Stimulated activated CD4-positive, alpha-beta T cell treated with anti-CD3 and anti-CD28 coated beads, TNF-alpha, amount 100 ng/mL, for 4 hours (primary cell): Measurements from ENCODE around the gene SRBD1.
"Not testable (repeated sequence)": the region's sequence is repeated elsewhere in the genome, so short reads cannot be mapped to it uniquely, and the experiment has no call there.

Experiments
- DNase-seq, 3 experiments: peaks; one replicate each; pipeline ENCODE4 v3.0.0-alpha.2; 2020; ENCODE audit warnings: low read depth in 3 of 3

SRBD1 gene

DNA sequence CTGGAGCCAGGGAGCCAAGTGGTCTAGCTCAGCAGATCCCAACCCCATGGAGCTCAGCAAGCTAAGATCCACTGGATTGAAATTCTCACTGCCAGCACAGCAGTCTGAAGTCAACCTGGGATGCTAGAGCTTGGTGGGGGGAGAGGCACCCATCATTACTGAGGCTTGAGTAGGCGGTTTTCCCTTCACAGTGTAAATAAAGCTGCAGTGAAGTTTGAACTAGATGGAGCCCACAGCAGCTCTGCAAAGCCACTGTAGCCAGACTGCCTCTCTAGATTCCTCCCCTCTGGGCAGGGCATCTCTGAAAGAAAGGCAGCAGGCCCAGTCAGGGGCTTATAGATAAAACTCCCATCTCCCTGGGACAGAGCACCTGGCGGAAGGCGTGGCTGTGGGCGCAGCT is 185.0 kb downstream of the SRBD1 start:
- not testable (repeated sequence) for DNase-seq

DNA sequence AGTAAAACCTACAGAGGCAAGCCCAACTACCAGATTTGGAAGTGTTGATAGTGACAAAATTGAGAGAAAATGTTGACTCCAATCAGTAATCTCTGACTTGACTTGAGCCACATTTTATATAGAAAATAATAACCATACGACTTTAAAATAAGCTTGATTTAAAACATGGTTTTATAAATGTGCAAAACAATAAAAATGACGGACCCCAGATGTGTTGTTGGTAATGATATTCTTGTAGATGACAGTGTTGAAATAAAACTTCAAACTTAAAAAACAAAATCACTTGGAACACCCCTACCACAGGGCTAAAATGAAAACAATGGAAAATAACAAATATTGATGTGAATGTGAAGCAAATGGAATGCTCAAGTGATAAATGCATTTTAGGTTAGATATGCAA is 188.1 kb downstream of the SRBD1 start:
- DNase-seq, result no peak

DNA sequence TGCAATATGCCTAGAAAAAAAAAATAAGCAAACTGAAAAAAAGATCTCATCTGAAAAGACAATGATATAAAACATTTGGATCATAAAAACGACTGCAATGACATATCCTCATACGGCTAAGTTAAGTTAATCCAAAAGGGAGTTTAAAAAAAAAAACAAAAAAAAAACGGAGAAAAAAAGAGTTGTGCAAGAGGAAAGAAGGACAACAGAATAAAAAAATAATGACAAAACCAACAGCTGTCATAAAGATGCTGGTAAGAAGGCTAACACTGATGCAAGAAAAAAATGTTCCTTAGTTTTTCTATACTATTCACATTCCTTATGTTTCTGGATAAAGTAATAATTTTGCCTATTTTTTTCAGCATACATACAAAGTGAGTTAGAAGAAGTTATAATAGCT is 192.5 kb downstream of the SRBD1 start:
- no peak for DNase-seq

DNA sequence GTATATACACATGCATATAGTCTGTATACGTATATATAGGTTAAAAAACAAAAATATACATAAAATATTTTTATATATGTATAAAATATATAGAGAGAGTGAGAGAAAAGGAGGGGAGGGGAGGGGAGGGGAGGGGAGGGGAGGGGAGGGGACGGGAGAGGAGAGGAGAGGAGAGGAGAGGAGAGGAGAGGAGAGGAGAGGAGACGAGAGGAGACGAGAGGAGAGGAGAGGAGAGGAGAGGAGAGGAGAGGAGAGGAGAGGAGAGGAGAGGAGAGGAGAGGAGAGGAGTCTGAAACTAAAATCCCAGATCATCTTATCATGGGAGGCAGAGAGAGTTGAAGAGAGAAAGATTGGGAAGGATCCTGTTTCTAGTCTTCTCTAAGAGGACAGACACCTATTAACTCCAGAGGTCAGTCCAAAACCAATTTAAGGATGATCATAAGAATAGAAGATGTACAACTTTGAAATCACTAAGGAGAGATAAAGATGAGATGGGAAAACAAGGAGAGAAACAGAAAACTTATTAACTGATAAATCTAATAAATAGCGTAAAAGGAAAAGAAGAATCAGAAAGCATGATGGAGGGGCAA is 195.4 kb downstream of the SRBD1 start:
- no peak for DNase-seq

DNA sequence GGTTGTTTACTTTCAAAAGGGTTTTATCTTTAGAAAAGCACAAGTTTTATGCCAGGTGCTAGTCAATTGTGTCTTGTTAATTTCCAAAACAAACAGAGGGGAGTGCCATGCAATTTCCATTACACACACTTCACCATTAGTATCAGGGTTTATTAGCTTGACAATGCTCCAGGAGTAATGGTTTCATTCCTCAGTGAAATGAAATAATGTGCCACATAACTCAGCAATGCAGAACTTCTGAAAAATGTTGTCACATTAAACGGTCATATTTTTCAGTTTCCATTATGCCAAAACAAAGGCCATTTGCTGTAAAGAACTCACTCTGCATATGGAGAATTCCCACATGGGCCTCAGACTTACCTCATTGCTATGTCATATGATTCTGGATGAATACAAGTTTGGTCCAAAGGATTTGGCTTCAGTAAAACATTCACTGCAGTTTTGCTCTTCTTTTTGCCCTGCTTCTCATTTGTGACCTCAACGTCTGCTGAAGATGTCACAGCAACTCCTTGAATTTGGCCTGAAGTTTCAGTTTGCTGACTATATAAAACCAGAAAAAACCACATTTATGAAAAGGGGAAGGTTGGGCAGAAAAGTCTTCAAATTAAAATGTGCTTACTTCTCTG is 198.2 kb downstream of the SRBD1 start:
- DNase-seq, result no peak

DNA sequence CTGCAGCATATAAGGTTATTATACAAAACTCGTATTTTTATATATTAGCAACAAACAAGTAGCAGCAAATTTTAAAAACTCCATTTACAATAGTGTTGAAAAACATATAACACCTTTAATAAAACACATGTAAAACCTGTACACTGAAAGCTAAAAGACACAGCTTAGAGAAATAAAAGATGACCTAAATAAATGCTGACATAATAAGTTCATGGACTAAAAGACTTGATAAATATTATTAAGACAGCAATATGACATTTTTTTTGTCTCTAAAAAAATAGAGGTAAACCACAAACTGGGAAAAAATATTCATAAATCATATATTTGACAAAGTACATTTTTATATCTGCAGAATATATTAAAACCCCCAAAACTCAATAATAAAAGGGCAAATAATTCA is 201.4 kb downstream of the SRBD1 start:
- no peak for DNase-seq

DNA sequence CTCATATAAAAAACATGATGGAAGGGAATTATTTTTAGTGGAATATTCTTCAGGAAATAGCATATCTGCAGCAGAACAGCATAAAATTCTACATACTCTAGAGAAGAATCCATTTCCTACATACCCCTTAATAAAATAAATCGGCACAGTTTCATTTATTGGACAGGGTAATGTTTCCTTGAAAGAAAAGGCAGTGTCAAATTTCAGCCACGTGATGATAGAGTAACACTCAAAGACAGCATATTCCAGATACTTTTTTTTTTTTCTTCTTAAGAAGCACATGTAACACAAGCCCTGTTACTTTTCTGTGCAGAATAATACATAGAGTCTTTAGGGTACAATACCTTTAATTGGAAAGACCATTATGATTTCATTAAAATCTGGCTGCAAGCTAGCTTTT is 204.4 kb downstream of the SRBD1 start:
- DNase-seq, result no peak

DNA sequence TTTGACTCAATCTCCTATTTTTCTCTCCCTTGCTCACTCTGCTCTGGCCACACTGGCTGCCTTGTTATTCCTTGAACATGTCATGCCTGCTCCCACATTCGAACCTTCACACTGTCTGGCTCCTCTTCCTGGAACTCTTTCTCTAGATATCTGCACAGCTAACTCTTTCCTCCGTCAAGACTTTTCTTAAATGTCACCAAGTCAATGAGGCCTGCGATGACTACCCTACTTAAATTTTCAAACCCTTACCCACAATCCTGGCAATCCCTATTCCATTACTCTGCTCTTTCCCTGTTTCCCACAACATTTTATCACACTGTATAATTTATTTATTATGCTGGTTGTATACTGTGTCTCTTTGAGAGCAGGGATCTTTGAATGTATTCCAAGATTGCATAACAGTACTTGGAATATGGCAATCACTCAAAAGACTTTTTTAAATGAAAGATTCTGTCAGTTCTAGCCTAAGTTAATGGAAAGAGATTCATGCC is 206.2 kb downstream of the SRBD1 start:
- no peak for DNase-seq

DNA sequence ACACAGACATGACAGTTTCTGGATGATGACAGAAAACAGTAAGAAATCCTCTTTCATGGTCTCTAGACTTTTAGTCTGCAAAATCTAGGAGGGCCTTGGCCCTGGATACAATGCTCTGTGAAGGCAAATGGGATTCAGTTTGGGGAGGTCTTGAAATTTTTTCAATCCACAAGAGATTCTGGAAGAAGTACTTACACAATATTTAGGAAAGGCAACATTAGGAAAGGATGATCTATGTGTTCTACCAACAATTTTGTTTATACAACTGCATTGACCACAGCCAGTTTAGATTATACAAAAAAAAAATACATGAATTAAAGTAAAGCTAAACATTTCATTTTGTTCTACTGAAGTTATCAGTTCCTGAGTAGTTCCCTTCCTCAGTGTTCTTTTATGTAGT is 208.0 kb downstream of the SRBD1 start:
- no peak for DNase-seq

DNA sequence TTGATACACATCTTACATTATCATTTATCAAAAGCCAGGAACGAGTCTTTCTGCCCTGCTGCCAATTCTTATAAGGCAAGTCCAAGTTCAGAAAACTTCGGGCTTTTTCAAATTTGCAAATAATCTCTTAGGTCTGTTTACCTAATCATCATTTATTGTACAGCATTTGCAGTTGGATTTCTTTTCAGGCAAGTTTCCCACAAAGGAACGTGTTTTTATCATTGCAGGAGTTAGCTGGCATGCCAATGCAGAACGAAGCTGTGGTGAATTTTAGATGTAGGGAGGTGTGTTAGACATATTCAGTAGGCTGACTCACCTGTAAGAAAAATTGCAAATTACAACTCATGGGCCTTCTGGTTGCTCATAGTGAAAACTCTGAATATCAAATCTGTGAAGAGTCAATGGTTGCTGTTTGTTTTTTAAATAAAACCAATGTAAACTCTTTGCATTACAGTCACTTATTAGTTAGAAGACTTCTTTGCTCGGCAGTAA is 209.6 kb downstream of the SRBD1 start:
- no peak for DNase-seq

DNA sequence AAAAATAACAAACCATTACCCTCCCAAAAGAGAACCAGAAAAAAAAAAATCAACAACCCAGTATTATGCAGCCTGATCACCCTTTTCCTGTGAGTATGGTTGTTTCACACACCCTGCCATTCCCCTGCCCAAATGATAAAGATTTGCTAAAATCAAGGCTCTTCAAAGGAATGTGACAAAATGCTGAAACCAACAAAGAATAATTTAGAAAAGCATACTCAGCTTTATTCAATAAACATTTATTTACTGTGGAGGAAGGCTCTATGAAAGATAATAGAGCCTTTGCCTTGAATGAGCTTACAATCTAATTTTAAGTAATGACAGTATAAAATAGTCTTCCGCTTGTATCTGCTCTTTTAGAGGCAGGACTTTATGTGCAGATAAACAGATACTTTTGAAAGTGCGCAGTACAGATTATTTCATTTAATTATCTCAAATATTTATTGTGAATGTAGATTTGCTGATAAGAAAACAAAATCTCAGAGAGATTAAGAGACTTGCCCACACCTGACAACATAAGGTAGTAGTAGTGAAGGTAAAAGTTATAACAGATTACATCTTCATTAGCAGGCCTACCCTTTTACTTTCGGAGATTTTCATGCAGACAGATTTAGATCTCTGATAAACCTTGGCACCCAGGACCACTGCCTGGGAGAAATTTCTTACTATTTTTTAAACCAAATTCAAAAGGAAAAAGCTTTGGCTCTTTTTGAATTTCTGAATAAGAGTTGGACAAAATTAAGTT is 211.9 kb downstream of the SRBD1 start:
- DNase-seq, result no peak

DNA sequence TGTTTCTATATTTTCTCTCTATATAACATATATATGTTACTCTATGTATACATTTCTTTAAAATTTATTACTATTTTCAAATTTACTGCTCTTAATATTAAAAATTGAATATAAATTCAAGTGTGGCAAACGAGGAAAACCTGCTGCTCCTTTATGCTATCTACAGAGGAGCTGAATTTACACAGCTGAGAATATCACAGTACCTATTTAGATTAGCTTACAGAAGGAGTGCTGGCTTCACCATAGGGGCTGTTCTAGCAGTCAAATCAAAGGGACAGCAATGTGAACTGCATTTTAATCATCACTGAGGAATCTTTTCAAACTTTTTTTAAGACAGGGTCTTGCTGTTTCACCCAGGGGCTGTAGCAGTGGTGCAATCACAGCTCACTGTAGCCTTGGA is 213.8 kb downstream of the SRBD1 start:
- no peak for DNase-seq

DNA sequence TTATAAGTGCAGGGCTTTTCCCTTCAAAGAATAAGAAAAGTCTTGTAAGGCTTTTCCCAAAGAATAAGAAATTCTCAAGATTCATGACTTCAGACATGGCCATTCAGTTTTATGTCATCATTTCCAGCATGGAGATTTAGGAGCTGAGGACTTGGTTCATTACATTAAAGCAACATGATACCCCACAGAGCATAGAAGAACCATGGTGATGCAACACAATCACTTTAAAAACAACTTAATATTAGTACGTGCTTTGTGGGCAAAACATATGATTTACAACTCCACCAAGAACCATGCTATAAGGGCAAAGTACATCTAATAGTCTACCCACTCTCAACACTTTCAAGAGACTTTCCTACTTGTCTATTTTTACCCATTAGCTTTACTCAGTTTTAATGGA is 214.4 kb downstream of the SRBD1 start:
- DNase-seq, result no peak

DNA sequence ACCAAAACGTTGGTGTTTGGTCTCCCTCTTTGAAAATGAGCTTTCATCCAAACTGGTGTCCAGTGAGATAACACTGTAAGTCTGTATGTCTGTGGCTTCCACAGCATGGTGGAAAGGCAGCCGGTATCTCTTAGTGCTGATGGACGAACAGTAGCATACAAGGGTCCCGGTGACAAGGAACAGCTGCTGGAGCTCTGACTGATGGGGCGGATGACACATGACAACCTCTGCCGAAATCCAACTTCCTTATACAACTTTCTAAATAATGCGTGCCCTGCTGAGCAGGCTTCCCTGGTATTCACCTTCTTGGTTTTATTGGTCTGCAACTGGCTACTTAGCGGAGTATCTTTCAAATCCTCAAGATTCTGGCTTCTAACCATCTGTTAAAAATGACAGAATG is 216.2 kb downstream of the SRBD1 start:
- DNase-seq, result no peak

DNA sequence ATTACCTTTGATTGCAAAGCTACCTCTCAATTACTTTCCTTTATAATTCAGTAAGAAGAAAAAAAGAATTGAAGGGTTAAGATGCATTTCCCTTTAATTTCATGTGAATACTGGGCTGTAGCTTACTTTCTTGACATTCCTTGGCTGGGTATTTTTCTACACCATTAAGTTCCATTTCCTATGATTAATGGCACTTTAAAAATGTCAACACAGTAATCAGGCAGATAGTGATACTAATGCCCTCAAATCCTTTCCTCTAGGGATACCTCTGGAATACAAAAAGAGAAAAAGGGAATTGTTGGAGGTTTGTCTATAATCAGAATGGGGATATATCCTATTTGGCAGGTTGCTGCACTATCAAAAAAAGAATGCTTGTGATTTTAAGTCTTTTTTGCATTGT is 216.9 kb downstream of the SRBD1 start:
- no peak for DNase-seq

DNA sequence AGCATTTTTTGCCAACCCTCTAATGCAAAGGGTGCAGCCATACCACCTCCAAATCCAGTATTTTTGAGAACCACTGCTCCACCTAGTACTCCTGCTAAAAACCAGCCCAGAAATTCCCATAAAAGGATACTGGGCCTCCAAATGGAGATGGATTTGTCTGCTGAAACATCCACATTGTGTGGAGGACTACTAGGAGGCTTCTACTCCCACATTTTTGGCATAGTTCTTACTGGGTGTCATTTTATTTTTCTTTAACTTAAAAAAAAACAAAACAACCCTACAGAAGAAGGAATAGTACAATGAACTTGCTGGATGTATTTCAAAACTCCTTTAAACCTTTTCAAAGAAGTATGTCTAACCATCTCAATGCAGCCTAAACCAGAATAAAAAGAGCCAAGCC is 219.2 kb downstream of the SRBD1 start:
- DNase-seq, result no peak

DNA sequence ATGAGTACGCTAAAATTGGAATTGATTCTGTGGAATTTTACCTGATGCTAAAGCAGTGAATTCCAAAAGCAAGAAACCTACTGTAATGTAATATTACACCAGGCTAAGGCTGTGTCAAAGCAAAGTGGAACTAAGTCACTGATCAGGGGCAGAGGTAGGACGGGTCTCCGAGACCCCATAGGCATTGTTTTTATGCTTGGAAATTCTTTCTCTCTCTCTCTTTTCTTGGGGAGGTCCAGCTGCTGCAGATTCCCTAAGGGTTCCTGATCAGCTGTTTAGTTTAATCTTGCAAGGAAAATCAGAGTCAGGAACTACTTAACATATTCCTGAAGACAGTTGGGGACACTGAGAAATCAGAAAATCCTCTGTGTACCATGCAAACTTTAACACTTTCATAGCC is 220.2 kb downstream of the SRBD1 start:
- no peak for DNase-seq

DNA sequence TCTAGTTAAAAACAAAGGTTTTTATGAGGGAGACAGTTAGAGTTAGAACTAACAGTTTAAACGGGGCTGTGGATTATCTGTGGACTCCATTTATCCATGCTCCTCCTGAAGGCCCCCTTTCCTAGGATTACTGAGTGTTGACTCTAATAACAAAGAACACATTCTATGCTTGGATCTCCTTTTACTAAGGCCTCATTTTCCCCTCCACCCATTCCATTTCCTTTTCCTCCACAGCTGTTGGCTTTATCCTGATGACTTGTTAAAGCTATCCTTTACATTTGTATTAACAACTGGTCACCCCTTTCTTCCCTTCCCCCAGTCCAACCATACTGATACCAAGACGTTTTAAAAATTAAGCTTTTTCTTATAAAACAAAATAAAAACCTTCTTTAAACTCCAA is 220.6 kb downstream of the SRBD1 start:
- no peak for DNase-seq

DNA sequence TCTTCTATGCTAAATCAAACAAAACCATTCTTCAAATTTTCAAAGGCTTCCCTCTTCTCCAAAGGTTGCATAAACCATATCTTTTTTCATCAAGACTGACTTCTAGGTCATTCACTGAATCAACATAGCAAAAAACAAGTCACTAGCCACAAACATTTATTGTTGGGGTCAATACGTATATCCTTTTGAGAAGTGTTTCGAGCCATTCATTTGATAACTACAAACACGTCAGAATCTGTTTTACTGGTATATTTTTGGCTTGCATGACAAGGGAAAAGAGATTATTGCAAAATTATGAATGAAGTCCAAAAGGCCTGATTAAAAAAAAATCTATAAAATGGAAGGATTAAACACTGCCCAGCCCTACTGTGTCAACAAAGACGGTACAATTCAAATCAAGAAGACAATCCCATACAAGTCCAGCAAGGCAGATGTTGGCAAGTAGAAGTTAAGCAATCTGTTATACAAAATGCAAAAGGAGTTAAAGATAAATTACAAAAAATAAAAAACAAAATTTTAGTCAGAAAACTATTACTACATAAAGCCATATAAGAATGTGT is 222.4 kb downstream of the SRBD1 start:
- no peak for DNase-seq

DNA sequence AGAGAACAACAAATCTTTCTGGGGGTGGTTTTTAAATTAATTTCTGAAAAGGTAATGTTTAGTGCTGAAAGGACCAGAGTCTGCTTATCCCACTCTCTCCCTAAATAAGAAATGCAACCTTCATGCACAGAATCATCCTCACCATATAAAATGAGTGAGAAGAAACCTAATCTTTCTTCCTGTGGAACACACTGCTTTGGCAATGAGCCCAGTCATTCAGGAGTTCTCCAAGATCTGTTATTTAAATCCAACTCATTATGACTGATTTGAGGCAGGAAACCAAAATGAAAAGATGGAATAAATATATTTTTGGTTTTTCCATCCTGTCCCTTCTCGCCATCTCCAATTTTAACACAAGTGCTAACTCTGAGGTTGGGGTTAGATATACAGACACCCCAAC is 228.3 kb downstream of the SRBD1 start:
- no peak for DNase-seq

DNA sequence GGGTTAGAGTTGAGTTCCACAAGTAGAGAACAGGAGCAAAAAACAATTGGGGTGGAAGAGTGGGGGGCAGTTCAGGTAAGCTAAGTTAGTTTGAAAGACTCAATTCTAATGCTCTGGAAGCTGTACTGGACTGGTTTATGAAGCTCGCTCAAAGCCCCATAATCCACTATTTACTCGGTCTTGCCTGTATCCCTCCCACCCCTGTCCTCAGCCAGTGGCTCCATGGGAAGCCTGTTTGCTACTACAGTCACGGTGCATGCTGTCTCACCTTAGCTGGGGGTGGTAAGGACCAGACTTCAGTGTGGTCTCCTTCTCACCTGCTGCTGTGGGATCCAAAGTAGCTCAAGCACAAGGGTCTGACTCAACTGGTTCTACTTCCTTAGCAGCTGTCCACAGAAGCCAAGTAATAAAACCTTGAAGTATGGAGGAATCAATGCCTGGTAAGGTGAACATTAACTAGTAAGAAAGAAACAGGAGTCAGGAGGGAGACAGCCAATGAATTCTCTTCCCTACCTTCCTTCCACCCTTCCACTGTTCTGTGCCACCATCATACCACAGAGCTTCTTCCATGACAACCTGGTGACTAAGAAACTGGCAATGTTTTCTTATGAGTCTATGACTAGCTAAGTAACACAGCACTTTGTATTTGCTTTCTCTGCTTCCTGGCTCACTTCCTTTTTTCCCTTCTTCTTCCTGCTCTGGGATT is 230.8 kb downstream of the SRBD1 start:
- no peak for DNase-seq

DNA sequence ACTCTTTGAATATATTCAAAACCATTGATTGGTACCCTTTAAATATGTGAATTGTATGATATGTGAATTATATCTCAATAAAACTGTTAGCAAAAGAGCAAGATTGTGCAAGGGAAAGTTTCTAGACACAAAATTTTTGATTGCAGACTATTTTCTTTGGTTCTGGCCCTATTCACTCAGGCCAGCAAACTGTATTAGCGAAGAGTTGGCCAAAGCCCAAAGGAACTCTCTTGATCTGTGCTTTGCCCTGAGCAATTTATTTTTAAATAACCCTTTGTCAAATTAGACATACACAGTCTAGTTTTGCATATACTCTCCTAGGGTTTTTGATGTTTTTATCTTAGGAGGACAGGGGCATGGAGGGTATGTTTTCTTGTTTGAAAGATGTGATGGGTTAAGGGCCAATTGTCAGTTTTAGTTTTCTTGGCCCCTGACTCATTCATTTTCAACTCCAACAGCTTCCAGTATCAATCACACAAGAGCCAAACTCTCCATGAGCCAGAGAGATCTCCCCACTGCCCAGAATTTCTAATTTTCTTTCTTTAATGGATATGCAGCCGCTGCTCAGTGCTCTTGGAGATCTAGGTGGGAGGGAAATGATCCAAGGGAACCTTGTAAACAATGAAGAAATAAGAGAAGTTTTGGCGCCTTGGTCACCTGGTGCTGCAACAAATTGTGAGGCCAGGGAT is 231.5 kb downstream of the SRBD1 start:
- no peak for DNase-seq
